ENCODE results near the gene RSPRY1. TPM values are rescaled to one million over a fixed set of nuclear protein-coding genes. Genes with fewer than 3 reads are reported as not detected.
A peak's percentile ranks its signal among the peaks of the same experiment; 100 is the strongest.

RSPRY1 gene
- total RNA-seq, 1 donor from 2014 or later, result 13.4 TPM

DNA sequence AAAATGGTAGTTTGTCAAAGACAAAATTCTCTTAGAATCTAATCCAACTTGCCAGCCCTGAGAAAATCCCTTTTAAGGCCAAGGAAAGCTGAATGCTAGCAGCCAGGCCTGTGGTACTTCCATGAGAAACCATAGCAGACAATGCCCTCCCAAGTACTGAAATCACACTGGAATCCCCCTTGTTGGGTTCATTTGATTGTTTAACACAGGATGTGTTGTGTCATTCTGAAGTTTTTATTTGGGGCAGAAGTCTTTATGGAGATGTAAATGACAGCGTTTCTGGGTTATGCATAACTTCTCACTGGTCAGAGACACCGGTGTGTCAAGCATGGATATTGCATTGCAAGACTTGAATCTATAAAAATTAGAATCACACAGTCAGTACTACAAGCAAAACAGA is 53.0 kb downstream of the RSPRY1 start:
- ATAC-seq (ENCODE audit: poor library complexity) (no peak), DNase-seq (no peak)
- intact Hi-C loops (cut with DNase I), result no loop called here

DNA sequence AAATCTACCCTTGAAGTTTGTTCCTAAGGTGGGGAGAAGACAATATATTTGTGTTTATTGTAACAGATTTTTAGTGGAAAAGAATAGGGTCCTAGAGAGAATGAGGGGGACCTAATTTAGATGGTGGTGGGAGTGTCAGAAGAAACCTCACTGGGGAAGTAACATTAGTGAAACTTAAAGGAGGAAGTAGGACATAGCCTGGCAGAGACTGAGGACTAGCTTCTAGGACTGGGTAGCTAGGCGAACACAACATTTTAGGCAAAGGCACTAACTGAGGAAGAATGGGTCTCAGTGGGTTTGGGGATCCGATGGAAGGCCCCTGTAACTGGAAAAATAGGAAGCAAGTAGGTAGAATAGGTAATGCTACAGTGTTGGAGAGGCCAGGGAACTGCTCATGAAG is 54.7 kb downstream of the RSPRY1 start:
- intact Hi-C loops (cut with DNase I), result no loop called here
- ATAC-seq (ENCODE audit: poor library complexity) (no peak), DNase-seq (no peak)

DNA sequence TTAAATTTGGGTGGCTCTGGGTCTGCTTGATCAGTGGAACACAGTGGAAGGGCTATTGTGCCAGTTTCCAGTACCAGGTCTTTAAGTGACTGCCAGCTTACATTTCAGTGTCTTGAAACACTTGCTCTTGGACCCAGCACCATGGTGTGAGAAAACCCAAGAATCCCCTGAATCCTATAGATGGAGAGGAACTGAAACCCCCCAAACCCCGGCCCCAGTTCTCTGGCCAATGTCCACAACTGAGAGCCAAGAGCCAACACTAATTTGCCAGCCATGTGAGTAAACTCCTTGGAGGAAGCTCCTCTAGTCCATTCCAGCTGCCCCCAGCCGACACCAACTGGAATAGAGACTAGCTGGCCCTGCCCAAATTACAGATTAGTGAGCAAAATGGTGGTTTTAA is 56.5 kb downstream of the RSPRY1 start:
- ATAC-seq (ENCODE audit: poor library complexity), result no peak
- DNase-seq, result no peak
- intact Hi-C loops (cut with DNase I), result no loop called here

DNA sequence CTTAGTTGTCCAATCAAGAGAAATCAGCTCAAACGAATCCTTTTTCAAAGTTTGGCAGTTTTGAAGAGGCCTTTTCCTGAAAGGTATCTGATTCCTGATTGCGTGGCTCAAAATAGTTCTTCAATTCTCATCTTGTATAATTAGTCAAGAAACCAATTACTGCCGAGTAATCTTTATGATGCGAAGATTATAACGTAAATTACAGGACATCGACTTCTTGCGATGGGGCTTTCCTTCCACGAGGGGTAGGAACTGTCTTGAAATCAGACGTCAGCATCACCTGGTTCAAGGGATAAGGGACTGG is 58.3 kb downstream of the RSPRY1 start:
- peak; percentile 14 for ATAC-seq (ENCODE audit: poor library complexity)
- intact Hi-C loops (cut with DNase I), result no loop called here
- DNase-seq, result no peak

DNA sequence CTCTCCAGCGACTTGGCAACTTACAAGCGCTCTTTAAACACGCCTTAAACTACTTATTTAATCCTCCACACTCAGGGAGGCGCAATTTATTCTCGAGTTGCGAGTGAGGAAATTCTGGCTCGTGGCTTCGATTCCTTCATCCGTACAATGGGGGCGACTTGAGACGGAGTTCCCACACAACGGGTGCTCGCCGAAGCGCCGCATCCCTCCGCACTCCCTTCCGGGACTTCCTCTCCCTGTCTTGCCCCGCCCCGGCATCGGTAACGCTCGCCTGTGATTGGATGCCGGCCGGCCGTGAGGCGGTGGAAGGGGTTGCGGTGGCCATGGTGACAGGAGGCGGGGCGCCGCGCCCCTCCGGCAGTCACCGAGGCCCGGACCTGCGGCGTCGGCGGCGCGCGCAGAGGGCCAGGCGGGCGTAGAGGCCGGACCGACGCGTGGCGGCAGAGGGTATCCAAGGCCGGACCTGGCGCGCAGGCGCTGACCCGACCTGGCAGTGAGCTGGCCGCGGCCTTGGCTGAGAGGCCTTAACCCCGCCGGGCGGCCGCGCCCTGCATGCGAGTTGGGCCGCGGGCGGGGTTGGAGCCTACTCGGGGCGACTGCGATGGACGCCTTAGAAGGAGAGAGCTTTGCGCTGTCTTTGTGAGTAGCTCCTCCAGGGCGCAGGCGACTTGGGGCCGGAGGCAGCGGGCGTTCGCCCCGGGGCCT is 58.8 kb downstream of the RSPRY1 start, which contains the start of gene ARL2BP:
ARL2BP (plus strand) TSS at position 493 of the 705 bp plus-strand sequence; CDS start at position 602, 109 bp downstream.
- peak; percentile 99 for DNase-seq
- intact Hi-C loops (cut with DNase I), result no loop called here
- peak; percentile 99 for ATAC-seq (ENCODE audit: poor library complexity)

DNA sequence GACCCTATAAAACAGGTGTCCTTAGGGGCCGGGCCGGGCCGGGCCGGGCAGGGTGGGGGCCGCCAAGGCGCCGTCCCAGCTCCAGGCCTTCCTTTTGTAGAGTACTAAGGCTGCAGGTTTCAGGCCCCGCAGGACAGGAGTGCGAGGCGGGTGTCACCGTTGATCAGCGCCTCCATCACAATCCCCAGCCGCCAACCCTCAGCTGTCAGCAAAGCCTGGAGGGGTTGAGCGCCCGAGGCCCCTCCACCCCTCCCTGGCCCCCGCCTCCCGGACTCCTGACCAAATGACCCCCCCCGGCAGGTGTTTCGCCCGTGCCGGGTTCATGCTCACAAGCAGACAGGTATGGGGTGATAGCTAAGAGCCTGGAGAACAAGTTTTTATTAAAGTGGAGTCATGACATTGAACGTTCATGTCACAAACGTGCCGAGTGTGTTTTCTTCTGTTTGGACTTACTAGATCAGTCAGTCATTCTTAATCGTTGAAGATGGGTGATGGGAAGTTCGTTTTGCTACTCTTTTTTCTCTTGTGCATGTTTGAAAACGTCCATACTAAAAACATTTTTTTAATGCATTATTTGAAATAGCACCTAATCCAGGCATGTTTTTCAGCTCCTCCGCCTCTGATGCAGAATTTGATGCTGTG is 59.5 kb downstream of the RSPRY1 start:
- peak; percentile 46 for ATAC-seq (ENCODE audit: poor library complexity)
- peak; percentile 54 for DNase-seq
- intact Hi-C loops (cut with DNase I), result no loop called here

DNA sequence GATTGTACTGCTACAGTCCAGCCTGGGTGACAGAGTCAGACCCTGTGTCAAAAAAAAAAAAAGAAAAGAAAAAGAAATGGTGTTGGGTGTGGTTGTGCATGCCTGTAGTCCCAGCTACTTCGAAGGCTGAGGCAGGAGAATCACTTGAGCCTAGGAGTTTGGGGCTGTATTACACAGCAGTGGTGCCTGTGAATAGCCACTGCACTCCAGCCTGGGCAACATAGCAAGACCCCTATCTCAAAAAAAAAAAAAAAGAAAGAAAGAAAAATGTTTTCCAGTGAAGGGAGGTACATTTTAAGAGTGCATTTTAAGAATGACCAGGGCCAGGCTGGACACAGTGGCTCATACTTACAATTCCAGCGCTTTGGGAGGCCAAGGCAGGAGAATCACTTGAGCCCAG is 65.2 kb downstream of the RSPRY1 start:
- DNase-seq (no peak), ATAC-seq (ENCODE audit: poor library complexity) (no peak)
- intact Hi-C loops (cut with DNase I), result no loop called here

DNA sequence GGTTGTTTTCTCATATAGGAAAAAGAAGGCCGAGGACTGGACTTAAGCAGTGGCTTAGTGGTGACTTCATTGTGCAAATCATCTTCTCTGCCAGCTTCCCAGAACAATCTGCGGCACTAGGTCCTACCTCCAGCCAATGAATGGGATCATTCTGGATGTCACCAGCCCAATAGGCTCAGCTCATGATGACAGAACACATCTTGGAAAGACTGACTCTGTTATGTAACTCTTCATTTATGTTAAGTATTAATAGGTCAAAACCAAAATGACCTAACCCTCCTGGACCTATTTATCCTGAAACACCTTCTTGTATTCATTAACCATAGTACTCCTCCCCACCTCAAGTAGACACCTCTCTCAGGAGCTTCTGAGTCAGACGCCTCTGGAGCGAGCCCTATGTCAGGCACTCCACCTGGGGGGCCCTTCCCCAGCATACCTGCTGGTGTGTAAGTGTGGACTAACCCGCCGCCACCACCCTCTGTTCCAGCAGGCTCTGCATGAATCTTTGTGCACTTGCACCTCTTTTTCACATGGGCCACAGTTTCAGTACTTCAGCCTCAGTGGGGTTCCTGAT is 66.1 kb downstream of the RSPRY1 start:
- no peak for DNase-seq
- no peak for ATAC-seq (ENCODE audit: poor library complexity)

DNA sequence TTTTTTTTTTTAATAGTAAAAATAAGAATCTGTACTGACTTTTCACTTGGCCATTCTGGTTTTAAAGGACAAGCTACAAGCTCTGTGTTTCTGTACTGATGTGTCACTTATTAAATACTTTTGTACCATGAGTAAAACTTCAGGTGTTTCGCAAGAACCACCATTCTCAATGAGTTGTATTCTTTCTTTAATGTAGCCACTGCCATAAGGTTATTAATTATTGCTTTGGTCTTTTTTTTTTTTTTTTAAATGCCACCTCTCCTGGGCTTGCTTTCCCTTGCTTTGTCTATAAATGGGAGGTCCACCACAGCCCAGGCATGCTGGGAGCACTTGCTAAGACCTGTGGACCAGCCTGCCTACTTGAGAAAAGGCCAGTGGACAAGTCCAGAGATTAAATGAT is 67.3 kb downstream of the RSPRY1 start:
- ATAC-seq (ENCODE audit: poor library complexity) (no peak), DNase-seq (no peak)
- intact Hi-C loops (cut with DNase I), result no loop called here

More for the DNA sequence above, 66.1 kb downstream of the RSPRY1 start:
- intact Hi-C loops (cut with DNase I), result no loop called here

DNA sequence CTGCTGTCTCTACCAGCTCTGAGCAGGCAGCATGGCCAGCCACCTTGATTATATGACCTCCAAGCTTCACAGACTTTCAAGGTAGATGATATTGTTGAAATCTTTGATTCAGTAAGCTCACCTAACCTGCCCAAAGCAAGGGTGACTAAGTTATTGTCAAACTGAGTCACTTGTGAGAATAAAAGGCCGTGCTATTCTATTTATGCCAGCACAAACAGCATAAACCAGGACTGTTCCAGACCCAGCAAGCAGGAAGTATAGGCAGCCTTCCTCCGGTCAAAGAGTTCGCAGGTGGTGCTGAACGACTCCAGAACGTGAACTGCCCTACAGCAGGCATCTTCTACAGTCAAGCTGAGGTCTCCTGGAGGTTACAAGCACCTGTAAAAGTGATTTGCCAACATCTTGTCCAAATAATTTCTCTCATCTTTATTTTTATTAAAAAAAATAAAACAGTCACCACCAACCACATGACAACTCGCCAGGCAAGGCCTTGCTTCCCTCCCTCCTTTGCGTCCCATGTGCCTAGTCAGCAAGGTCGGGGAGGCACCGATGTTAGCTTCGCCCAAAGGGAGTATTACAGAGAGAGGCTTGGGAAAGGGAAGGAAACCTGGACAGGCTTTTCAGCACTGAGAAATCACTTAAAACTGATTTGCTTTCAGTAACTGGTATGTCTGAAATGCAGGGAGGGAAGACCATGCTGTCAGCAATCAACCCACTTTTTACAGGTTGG is 69.7 kb downstream of the RSPRY1 start:
- ATAC-seq (ENCODE audit: poor library complexity) (no peak), DNase-seq (no peak)
- intact Hi-C loops (cut with DNase I), result no loop called here

DNA sequence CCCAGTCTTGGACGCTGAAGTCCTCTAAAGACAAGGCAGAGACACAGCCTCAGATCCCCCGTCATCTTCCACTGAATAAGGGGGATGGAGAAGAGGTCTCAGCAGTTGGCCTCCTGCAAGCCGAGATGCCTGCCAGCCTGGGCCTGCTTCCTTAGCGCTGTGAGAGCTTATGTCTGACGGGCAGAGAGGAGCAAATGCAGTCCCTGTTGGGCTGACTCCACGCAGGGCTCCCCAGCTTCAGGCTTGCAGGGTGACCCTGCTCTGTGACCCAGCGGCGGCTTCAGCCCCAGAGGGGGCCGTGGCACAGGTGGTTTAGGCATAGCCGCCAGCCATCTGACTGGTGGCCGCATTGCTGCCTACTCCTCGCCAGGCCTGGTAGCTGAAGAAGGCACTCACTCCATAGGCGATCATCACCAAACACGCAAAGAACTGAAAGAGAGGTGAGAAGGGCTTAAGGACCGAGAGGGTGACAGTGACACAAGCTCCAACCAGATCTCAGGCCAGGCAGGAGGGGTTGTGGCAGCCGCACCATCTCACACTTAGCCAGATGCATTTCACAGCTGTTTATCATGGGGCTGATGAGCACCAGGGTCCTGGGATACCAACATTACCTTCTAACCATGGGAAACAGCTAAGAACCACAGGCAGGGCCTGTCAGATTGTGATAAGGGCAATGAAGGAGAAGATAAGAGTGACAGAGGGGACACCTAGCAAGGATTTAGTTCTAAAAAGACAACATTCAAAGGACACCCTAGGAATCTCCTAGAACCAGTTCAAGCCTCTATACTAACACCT is 70.7 kb downstream of the RSPRY1 start:
- no peak for DNase-seq
- ATAC-seq (ENCODE audit: poor library complexity), result no peak
- intact Hi-C loops (cut with DNase I), result no loop called here

DNA sequence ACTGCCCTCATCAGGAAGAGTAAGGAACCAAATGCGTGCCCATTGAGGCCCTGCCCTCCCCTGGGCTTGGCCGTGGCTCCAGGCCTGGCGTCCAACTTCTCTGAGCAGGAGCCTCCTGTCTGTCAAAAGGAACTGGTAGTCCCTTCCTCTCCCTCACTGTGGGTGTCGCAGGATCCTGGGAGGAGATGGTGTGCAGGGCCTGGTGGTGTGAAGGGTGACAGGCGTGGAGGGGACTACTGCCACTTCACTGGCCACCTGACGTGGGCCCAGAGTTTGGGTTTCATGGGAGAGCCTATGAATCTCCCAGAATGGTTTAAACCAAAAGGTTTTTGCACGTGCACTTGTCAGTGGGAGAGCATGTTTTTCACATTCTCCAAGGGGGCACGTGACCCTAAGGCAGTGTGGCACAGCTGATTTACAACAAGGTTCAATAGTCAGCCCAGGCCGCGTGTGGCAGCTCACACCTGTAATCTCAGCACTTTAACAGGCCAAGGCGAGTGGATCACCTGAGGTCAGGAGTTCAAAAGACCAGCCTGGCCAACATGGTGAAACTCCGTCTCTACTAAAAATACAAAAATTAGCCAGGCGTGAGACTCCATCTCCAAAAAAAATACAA is 71.4 kb downstream of the RSPRY1 start:
- ATAC-seq (ENCODE audit: poor library complexity) (no peak), DNase-seq (no peak)

DNA sequence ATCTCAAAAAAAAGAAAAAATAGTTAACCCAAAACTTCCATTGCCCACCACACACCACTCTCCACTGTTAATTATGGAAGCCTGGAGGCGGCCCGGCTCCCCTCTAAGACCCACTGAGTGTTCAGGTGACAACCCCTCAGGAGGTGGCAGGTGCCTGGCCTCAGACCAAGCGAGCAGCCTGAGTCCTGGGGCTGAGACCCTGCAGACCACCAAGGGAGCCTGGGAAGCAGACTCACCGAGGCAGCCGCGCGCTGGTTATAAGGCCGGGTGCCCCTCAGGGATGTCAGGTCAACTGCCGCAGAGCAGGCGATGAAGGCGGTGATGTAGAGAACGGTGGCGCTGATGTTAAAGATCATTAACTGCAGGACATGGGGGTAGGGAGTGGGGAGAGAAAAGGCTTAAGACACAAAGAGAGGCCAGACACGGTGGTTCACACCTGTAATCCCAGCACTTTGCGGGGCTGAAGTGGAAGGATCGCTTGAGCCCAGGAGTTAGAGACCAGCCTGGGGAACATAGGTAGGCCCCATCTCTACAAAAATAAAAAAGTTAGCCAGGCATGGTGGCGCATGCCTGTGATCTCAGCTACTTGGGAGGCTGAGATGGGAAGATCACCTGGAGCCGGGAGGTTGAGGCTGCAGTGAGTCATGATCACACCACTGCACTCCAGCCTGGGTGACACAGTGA is 72.2 kb downstream of the RSPRY1 start:
- ATAC-seq (ENCODE audit: poor library complexity) (no peak), DNase-seq (no peak)
- intact Hi-C loops (cut with DNase I), result no loop called here

More for the DNA sequence above, 71.4 kb downstream of the RSPRY1 start:
- intact Hi-C loops (cut with DNase I), result no loop called here

DNA sequence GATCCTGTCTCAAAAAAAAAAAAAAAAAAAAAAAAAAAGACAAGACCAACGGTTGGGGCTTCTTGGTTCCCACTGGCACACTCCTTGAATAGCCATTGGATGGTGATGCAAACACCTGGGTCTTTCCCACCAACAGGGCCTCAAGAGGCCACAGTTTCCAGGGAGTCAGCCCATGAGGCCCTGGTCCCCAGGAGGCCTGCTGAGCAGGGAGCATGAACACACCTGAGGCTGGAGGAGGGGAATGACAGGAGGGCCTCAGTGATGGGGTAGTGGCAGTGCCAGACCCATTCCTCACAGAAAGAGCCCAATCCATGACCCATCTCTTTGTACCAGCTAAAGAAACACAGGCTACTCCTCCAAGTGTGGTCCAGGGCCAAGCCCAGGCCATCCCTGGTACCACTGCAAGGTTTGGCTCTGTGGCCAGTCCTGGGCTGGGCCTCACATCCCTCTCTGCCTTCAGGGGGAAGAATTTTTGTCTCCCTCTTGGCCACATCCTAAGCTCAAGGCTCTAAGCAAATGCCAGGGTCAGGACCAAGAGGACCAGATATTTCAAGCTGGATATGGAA is 72.9 kb downstream of the RSPRY1 start:
- intact Hi-C loops (cut with DNase I), result no loop called here
- ATAC-seq (ENCODE audit: poor library complexity) (no peak), DNase-seq (no peak)

DNA sequence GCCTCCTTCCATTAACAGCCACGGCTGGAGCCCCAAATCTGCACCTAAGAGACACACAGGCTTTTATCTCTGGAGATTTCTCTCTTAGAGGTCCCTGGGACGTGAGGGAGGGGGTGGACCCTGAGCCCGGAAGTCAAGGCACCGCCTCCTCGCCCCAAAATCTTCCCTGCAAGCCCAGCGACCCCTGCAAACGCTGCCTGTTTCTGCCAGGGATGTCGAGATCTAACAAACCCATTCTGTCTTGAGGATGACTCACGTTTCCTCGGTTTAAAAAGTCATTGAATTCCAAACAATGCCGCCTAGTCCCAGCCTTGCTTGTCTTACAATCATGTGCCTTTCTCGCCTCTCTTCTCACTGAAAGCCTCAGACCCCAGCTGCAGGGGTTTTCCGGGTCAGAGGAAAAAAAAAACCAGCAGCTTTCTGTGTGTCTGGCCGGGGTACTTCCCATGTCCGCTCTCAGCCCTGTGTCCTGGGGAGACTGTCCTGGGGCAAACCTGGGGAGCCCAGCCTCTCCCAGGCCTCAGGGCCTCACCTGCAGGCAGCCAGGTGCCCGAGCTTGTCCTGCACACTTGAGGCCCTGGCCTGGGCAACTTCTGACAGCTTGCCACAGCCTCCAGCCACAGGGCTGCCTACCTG is 74.3 kb downstream of the RSPRY1 start:
- DNase-seq, result no peak
- intact Hi-C loops (cut with DNase I), result no loop called here
- no peak for ATAC-seq (ENCODE audit: poor library complexity)

DNA sequence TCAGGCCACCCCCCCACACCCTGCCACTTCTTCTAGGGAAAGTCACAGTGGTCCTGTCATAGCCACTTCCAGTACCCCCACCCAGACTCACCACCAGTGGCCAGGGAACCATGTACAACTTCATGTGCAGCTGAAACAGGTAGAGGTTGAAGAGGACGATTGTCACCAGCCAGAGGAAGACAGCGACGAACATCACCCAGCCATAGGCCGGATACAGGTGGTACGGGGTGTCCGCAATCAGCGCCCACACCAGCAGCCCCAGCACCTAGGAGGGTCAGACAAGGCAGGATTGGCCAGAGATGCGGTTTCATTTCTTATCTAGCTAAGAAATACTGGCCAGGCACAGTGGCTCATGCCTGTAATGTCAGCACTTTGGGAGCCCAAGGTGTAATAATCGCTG is 75.7 kb downstream of the RSPRY1 start:
- ATAC-seq (ENCODE audit: poor library complexity) (no peak), DNase-seq (no peak)
- intact Hi-C loops (cut with DNase I), result no loop called here

DNA sequence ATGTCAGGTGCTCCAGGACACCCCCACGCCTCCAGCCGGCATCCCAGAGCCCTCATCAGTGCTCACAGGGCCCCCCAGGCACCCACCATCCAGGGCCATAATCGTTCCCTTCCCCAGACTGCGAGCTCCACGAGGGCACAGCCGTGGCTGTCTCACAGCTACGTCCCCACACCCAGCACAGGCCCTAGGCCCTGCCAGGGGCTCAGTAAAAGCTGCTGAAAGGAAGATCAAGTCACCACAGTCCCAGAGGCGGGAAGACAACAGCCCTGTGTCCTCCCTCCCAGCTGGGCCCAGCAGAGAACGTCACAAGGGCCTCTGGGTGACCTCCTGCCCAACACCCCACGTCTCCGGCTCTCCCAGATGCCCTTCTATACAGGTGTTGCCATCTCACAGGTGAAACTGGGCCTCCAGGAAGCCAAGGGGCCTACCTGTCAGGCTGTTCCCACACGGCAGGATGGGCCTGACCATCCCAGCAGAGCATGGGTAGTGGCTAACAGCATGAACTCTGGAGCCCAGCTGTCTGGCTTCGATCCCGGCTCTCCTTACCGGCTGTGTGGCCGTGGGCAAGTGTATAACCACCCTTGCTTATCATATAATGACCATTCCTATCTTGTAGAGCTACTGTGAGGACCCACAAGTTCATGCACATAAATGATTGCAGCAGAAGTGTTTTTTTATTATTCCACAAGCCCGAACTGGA is 76.9 kb downstream of the RSPRY1 start:
- intact Hi-C loops (cut with DNase I), result no loop called here
- DNase-seq (no peak), ATAC-seq (ENCODE audit: poor library complexity) (no peak)

Data from Right ventricle myocardium superior (tissue), 1 donor.